Breast epithelium (tissue), 3 donors: Measurements from ENCODE around the gene TBC1D32.

ENCODE experiments used
- CTCF ChIP-seq, 3 donors: fragments of 450-650 bp; IDR thresholded peaks; one replicate each; pipeline ENCODE4 v1.5.1; 2016 to 2017; ENCODE audit warnings: antibody characterized with exemption in 3 of 3, mild to moderate bottlenecking in 3 of 3, moderate library complexity in 3 of 3
- POLR2A ChIP-seq: fragments of 450-650 bp; IDR thresholded peaks from one replicate; pipeline ENCODE4 v1.6.1; 2016; ENCODE audit warnings: antibody characterized with exemption, mild to moderate bottlenecking, moderate library complexity
- POLR2AphosphoS5 ChIP-seq, 3 donors: sonication (generic); formaldehyde crosslinking; IDR thresholded peaks; one replicate each; pipeline ENCODE4 v1.6.1; 2017; ENCODE audit warnings: antibody characterized with exemption in 3 of 3

GRCh38 chr6:121210943-121211342, 123.3 kb downstream of the TBC1D32 start:
- TF ChIP-seq CTCF (IDR thresholded peaks at IDR 0.05), result no peak
- TF ChIP-seq POLR2A, result no peak
- TF ChIP-seq POLR2AphosphoS5 (IDR thresholded peaks at IDR 0.05), result no peak
